ENCODE measurements around the gene MAPKBP1. TPM values are rescaled to one million over a fixed set of nuclear protein-coding genes. Genes with fewer than 3 reads are reported as not detected.

The MAPKBP1 gene
- total and polyA plus RNA-seq, 2 of the 13 experiments (the other 11 are each of a cell fraction or from before 2014, with no cell fraction given), result 3.0 to 7.3 TPM

- TF ChIP-seq POGK (CRISPR knock-in tag; conservative IDR thresholded peaks at IDR 0.05) (0 out of 2 replicates have a peak, but pooled peaks have one; percentile 24), IRF1 (CRISPR knock-in tag; IDR thresholded peaks at IDR 0.05; ENCODE audit: low read depth) (no peak), SIX4 (CRISPR knock-in tag; IDR thresholded peaks at IDR 0.05) (no peak), ZNF121 (CRISPR knock-in tag; IDR thresholded peaks at IDR 0.05) (no peak), ZMAT3 (CRISPR knock-in tag; conservative IDR thresholded peaks at IDR 0.05) (no peak), DNMT1 (CRISPR knock-in tag; IDR thresholded peaks at IDR 0.05) (no peak), TBX3 (IDR thresholded peaks at IDR 0.05; ENCODE audit: borderline replicate concordance) (no peak), KMT2A (CRISPR knock-in tag; IDR thresholded peaks at IDR 0.05) (no peak; the same call in 1 of the 2 replicates), ELF4 (CRISPR knock-in tag; IDR thresholded peaks at IDR 0.05; ENCODE audit: borderline replicate concordance) (no peak), GPN1 (CRISPR knock-in tag; IDR thresholded peaks at IDR 0.05; ENCODE audit: borderline replicate concordance) (no peak; the same call in 1 of the 2 replicates), TP53 (CRISPR knock-in tag; conservative IDR thresholded peaks at IDR 0.05) (no peak), POLR2A (IDR thresholded peaks at IDR 0.05; ENCODE audit: insufficient read depth in 1 of 2, low read depth in 2 of 2, low read length in 2 of 2) (peak; percentile 87 to 90), ATF3 (CRISPR knock-in tag; IDR thresholded peaks at IDR 0.05) (no peak; the same call in 1 of the 2 replicates), ZNF44 (CRISPR knock-in tag; IDR thresholded peaks at IDR 0.05) (no peak), TRAFD1 (CRISPR knock-in tag; IDR thresholded peaks at IDR 0.05; ENCODE audit: borderline replicate concordance) (no peak), MTA1 (CRISPR knock-in tag; IDR thresholded peaks at IDR 0.05; ENCODE audit: borderline replicate concordance) (0 out of 2 replicates have a peak, but pooled peaks have one; percentile 9), ZFP36L2 (CRISPR knock-in tag; IDR thresholded peaks at IDR 0.05) (no peak), ZSCAN5A (CRISPR knock-in tag; IDR thresholded peaks at IDR 0.05; ENCODE audit: borderline replicate concordance) (no peak), ZNF12 (CRISPR knock-in tag; IDR thresholded peaks at IDR 0.05) (no peak), SP1 (IDR thresholded peaks at IDR 0.05) (no peak), SP1 (CRISPR knock-in tag; IDR thresholded peaks at IDR 0.05) (peak; percentile 54), SMC3 (IDR thresholded peaks at IDR 0.05; ENCODE audit: low read length) (no peak), DRAP1 (CRISPR knock-in tag; IDR thresholded peaks at IDR 0.05) (0 out of 2 replicates have a peak, but pooled peaks have one; percentile 13), HDAC2 (CRISPR knock-in tag; IDR thresholded peaks at IDR 0.05) (peak; percentile 20; the same call in 1 of the 2 replicates)
These were observed 53.9 kb downstream of the MAPKBP1 start, which contains the start of gene JMJD7 (continued) for GRCh38 chr15:41827880-41828806.
